Liver (tissue), 3 donors: ENCODE data around the gene ITGB7.

Experiments
- EGR1 ChIP-seq, 2 donors: IDR thresholded peaks; 2 replicates each; pipeline ENCODE4 v1.6.1; 2016 to 2018; ENCODE audit warnings: antibody characterized with exemption in 2 of 2, low read depth in 2 of 2
- GABPA ChIP-seq, 2 donors: IDR thresholded peaks in 1 of 2; conservative IDR thresholded peaks in 1 of 2; 2 replicates each; pipeline ENCODE4 v1.6.1; 2016; ENCODE audit warnings: antibody characterized with exemption in 2 of 2, mild to moderate bottlenecking in 1 of 2, moderate library complexity in 1 of 2
- HNF4G ChIP-seq: IDR thresholded peaks from 2 replicates; pipeline ENCODE4 v1.6.1; 2016; ENCODE audit warnings: antibody characterized with exemption
- JUND ChIP-seq, 2 donors: IDR thresholded peaks; 2 replicates each; pipeline ENCODE4 v1.6.1; 2016; ENCODE audit warnings: antibody characterized with exemption in 2 of 2
- RAD21 ChIP-seq, 2 donors: IDR thresholded peaks; 2 replicates each; pipeline ENCODE4 v1.6.1; 2016; ENCODE audit warnings: antibody characterized with exemption in 2 of 2, mild to moderate bottlenecking in 2 of 2
- SP1 ChIP-seq: IDR thresholded peaks from 2 replicates; pipeline ENCODE4 v1.6.1; 2018; ENCODE audit warnings: antibody characterized with exemption, mild to moderate bottlenecking
- TF ChIP-seq, protein P1 (sequence below): fragments of 150-350 bp; IDR thresholded peaks from 2 replicates; pipeline ENCODE4 v1.5.1; 2017; ENCODE audit warnings: improper control_type of control experiment, low read depth, low read length; ENCODE audit not compliant: missing input control
- TF ChIP-seq, protein P2 (sequence below): IDR thresholded peaks from 2 replicates; pipeline ENCODE4 v1.6.1; 2016; ENCODE audit warnings: antibody characterized with exemption, mild to moderate bottlenecking
- donor health status: healthy.
- donor health status: healthy.

DNA sequence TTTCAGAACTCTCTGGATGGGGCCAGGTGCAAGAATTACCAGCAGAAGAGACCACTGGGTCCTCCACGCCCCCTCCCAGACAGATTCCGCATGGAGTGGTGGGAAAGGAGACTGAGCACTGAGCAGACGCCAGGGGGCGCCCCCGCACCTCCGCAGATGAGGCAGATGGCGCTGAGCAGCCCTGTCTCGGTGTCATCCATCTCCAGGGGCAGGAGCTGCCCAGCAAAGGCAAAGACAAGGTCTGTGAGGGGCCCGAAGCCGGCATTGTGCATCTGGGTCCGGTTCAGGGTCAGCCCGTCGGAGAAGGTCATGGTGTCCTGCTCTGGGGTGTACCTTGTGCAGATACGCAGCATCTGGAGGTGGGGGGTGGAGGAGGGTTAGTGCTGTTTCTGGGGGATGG, 6.3 kb upstream of the ITGB7 start:
- TF ChIP-seq, protein P1, sequence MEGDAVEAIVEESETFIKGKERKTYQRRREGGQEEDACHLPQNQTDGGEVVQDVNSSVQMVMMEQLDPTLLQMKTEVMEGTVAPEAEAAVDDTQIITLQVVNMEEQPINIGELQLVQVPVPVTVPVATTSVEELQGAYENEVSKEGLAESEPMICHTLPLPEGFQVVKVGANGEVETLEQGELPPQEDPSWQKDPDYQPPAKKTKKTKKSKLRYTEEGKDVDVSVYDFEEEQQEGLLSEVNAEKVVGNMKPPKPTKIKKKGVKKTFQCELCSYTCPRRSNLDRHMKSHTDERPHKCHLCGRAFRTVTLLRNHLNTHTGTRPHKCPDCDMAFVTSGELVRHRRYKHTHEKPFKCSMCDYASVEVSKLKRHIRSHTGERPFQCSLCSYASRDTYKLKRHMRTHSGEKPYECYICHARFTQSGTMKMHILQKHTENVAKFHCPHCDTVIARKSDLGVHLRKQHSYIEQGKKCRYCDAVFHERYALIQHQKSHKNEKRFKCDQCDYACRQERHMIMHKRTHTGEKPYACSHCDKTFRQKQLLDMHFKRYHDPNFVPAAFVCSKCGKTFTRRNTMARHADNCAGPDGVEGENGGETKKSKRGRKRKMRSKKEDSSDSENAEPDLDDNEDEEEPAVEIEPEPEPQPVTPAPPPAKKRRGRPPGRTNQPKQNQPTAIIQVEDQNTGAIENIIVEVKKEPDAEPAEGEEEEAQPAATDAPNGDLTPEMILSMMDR = peak; percentile 90
- TF ChIP-seq HNF4G (no peak), RAD21 (IDR thresholded peaks at IDR 0.05) (peak; percentile 97 to 99), SP1 (no peak), JUND (IDR thresholded peaks at IDR 0.05) (no peak), GABPA (IDR thresholded peaks at IDR 0.05 in 1 of 2, conservative IDR thresholded peaks at IDR 0.05 in 1 of 2) (no peak), EGR1 (IDR thresholded peaks at IDR 0.05; ENCODE audit: low read depth in 2 of 2) (no peak)
- TF ChIP-seq, protein P2, sequence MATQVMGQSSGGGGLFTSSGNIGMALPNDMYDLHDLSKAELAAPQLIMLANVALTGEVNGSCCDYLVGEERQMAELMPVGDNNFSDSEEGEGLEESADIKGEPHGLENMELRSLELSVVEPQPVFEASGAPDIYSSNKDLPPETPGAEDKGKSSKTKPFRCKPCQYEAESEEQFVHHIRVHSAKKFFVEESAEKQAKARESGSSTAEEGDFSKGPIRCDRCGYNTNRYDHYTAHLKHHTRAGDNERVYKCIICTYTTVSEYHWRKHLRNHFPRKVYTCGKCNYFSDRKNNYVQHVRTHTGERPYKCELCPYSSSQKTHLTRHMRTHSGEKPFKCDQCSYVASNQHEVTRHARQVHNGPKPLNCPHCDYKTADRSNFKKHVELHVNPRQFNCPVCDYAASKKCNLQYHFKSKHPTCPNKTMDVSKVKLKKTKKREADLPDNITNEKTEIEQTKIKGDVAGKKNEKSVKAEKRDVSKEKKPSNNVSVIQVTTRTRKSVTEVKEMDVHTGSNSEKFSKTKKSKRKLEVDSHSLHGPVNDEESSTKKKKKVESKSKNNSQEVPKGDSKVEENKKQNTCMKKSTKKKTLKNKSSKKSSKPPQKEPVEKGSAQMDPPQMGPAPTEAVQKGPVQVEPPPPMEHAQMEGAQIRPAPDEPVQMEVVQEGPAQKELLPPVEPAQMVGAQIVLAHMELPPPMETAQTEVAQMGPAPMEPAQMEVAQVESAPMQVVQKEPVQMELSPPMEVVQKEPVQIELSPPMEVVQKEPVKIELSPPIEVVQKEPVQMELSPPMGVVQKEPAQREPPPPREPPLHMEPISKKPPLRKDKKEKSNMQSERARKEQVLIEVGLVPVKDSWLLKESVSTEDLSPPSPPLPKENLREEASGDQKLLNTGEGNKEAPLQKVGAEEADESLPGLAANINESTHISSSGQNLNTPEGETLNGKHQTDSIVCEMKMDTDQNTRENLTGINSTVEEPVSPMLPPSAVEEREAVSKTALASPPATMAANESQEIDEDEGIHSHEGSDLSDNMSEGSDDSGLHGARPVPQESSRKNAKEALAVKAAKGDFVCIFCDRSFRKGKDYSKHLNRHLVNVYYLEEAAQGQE = no peak
